NCI-H187 (cell line): ENCODE results near the gene ASIC1.

Source experiments
- DNase-seq, 2 experiments: peaks; one replicate each; lab custom pipeline; 2025; lab: John Stamatoyannopoulos, UW

Gene ASIC1

GRCh38 chr12:50041062-50041860 is 16.1 kb upstream of the ASIC1 start:
- no peak for DNase-seq

DNA sequence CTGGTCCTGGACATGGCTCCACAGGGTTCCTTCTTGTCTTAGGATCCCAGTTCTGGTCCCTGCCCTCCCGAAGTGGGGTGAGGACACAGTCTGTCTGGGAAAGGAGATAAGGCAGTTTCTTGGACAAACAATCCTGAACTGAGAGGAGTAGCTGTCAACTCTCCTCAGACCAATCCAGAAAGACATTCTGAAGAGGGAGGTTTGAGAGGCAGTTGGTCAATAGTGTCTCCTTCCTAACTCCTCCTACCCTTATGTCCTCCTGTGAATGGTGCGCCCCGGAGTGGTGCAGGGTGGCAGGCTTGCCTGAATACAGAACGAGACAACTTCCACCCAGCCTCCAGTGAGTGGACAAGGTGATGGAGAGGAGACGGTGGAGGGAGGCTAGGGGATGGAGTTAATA is 15.4 kb upstream of the ASIC1 start:
- no peak for DNase-seq

DNA sequence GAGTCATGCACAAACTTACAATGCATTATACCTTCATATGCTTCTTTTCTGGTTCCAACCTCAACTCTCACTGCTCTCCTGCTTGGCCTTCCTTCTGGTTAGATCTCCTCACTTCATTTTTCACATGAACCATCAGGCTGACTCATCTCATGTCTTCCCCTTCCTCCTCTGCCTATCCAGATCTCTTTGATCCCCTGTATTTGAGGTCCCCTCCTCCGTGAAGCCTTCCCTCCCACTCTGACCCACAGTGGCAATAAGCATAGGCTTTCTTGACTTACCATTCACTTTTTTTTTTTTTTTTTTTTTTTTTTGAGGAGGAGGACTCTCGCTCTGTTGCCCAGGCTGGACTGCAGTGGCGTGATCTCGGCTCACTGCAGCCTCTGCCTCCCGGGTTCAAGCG is 14.7 kb upstream of the ASIC1 start:
- DNase-seq = no peak

DNA sequence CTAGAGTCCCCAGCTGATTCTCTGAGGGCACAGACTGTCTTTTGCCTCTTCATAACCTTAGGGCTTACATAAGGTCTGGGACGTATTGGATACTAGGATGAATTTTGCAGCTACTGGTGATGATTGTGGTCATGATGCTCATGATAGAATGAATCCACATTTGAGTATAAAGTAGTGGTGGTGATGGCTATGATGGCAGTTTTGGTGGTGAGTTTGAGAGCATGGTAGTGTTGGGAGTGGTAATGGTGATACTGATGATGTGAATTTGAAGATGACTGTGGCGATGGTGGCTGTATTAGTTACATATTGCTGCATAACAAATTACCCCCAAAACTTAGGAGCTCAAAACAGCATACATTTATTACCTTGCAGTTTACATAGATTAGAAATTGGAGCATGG is 14.1 kb upstream of the ASIC1 start:
- DNase-seq = no peak

- no peak for DNase-seq
Observed at GRCh38 chr12:50043854-50044253, 13.5 kb upstream of the ASIC1 start.

DNA sequence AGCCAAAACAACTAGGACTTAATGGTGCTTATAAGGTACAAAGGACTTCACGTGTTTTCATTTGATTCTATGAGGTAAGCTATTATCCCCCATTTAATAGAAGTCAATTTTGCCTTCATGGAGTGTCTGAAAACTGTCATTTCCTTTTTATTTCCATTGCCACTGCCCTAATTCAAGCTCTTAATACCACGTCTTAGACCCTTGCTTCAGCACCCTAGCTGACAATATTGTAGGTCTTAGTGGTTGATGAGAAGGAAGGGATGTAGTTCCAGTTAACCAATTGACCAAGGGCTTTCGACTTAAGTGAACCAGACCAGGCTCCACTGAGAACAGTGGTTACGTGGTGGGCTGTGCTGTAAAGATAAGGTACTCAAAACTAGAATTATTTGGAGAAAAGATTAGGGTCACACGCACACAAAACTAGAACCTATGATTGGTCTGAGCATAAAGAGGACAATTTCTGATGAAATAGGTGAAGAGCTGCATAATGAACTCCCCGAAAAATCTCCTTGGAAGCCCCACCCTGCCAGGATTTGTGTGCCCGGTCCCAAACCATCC is 9.6 kb upstream of the ASIC1 start:
- DNase-seq = no peak

DNA sequence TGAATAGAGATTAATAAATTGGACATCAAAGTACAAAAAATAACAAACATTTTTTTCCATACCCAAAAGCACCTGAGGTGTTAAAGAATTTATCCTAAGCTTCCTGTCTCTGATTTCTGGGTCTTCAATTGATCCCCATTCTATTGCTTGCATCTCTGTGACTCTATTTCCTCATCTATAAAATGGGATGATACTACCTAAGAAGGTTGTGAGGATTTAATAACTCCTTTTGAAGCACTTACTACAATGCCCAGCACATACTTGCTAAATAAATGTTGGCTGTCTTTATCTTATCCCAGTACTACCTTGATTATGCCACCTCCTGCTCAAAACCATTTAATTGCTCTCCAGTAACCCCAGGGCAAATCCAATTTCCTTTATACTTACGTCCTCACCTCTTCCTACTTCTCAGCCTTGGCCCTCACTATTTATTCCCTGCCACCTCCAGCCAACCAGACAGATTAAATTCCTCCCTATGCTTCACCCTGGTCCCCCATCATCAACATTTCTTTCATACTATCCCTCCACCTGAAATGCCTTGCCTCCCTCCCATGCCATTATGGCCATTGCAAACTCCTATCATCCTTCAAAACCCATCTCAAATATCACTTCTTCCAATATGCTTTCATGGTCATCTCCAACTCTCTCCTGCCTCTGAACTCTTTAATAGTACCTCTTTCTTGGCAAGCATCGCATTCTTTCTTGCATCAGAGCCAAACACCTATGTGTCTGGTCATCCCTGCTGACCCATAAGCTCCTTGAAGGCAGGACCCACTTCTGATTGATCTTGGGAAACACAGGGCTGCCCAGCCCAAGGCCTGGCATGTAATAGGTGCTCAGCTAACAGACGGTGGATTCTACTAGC is 7.9 kb upstream of the ASIC1 start:
- no peak for DNase-seq

DNA sequence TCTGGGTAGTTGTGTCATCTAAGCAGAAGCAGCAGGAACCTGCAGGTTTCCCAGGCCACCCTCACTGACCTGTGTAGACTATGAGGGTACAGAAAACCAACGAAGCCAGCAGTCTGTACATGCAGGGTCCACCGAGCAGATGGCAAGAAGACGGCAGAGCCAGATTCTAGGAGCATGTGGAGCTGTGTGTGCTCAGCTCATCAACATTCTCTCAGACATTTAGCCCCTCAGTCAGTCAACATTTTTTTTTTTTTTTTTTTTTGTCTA is 7.3 kb upstream of the ASIC1 start:
- no peak for DNase-seq

- no peak for DNase-seq
Observed at GRCh38 chr12:50050410-50051098, 6.8 kb upstream of the ASIC1 start.

DNA sequence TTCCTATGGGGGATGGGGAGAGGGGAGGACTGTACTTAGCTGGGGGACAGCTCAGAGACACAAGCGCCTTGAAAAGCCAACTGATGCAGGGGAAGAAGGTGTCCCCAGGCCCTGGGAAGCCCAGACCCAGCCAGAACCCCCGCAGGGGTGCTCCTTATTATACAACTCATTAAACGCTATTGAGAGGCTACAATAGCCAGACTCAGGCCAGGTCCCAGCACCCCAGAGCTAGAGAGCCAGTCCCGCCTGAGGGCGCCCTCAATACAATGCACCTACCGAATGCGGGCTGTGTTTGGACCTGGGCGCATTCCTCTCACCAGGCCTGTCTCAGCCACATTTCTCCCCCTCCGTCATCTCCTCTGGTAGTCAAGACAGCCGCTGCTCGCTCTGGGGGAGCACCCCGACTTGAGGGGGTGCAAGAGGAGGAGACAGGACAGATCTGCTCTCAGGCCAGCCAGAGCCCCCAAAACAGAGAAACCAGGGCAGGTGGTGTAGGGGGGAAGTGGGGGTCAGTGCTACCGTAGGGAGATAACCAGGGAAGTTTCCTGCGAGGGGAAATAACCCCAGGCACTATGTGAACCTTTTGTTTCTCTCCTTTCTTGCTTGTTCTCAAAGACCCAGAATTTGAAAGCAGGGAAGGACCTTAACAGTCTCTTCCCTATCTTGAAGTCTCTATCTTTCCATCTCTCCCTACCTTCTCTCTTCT is 6.1 kb upstream of the ASIC1 start:
- DNase-seq = no peak

- no peak for DNase-seq
Observed at GRCh38 chr12:50052544-50052943, 4.9 kb upstream of the ASIC1 start.

GRCh38 chr12:50052964-50053363 is 4.4 kb upstream of the ASIC1 start:
- no peak for DNase-seq

- DNase-seq = no peak
Observed at GRCh38 chr12:50053583-50053982, 3.8 kb upstream of the ASIC1 start.

DNA sequence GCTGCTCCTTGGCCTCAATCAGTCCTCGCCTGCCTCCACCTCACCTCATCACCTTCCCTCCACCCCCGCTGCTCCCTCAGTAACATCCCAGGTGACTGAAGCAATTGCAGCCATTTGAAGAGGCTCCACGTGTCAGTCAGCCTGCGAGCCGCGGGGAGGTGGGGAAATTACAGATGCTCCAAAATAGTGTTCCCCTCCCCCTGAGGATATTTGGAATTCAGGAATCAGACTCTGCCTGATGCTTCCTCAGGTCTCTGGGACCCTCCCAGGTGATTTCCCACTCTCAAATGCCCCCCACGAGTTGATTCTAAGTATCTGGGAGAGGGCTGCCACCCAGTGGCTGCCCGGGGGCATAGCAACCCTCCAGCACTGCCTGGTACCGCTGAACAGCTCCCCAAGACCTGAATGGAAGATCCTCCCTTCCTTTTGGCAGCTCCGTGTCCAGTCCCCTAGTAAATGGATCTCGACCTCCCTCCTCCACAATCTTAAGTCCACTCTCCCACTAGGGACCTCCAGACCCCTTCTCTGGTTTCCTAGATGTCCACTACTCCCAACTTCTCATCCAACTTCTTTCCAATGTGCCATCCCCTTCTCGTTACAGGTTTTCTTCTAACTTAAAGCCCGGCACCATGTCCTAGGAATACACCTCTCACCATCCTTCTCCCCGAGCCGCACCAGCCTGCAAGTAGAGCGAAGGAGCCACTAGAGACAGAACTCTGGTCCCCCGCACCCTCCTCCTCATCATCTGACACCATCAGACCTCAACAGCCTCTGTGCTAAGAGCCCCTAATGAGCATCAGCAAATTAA is 1.4 kb upstream of the ASIC1 start:
- DNase-seq = peak in 1 of 2 experiments; percentile 46

GRCh38 chr12:50056639-50056976 is 788 bp upstream of the ASIC1 start:
- DNase-seq = no peak

DNA sequence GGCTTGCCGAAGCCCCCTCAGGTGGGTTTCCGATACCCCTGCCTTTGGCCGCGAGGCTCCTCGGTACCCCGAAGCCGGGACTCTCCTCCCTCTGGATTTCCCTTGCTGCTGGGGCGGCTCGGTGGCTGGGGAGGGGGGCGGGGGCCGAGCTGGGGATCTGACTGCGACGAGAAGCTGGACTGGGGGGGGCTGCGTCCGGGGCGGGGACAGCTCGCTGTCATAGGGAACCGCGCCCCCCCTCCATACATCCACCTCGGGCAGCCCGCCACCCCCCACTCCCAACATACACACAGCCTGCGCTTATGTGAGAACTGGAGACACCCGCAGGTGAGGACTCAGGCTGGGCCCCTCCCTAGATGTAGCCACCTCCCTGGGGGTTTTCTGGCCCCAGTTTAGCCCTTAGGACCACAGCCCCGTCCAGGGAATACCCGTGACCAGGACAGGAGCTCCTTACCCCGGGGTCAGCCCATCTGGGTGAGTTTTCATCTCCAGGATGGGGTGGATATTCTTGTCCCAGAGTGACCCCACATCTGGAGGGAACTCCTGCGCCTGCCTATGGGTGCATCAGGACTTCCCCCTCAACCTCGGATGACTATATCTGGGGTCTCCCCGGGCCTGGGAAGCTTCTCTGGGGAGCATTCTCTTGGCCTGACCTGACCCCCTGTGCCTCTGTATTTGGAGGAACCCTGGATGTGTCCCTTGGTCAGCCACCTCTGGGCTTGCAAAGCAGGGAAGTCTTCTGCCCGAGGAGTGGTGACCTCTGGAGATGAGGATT is 687 bp downstream of the ASIC1 start:
- DNase-seq = no peak

GRCh38 chr12:50058743-50059312 is 1.4 kb downstream of the ASIC1 start:
- DNase-seq = peak; percentile 14 to 59

DNA sequence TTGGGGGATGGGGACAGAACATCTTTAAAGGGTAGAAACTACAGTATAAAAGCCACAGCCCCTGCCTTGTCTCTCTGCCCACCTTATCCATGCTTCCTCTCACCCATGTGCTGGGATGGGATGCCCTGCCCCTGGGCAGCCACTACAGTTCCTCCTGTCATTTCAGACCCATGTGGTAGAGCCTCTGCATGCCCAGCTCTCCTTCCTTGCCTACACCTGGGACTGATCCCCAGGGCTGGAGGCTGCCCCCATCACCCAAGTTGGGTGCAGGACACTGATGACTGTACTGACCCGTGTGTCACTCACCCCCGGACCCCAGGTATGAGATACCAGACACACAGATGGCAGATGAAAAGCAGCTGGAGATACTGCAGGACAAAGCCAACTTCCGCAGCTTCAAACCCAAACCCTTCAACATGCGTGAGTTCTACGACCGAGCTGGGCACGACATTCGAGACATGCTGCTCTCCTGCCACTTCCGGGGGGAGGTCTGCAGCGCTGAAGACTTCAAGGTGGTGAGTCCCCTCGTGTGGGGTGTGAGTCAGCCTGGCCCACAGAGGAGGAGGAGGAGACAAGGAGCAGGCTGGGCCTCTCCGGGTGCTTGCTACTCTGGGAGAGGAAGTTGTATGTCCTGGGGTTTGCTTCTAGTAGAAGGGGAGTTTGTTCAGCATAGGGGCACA is 2.2 kb downstream of the ASIC1 start:
- DNase-seq = no peak

GRCh38 chr12:50060120-50060468 is 2.7 kb downstream of the ASIC1 start:
- no peak for DNase-seq

DNA sequence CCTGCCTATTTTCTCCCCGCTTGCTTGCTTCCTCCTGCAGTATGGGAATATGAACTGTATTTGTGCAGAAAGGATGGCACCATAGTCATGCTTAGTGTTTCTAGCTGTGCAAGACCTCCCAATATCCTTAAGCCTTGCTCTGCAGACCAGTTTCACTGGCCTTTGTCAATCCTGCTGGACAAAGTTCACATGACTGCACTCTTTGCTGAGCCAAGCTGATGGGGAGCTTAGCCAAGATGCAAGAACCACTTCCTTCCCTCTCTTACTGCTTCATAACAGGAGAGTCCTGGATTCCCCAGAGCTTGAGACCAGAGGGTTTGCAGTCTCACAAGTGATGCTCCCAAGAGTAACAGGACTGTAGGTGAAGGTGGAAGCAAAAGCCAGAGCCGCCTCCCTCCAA is 3.8 kb downstream of the ASIC1 start:
- no peak for DNase-seq
